Stimulated activated CD4-positive, alpha-beta T cell treated with anti-CD3 and anti-CD28 coated beads, TNF-alpha, amount 100 ng/mL, for 48 hours (primary cell): ENCODE data around the gene OLFML3.

Experiments
- DNase-seq, 3 donors: peaks; one replicate each; pipeline ENCODE4 v3.0.0-alpha.2; 2020; ENCODE audit warnings: low read depth in 3 of 3

Gene OLFML3

DNA sequence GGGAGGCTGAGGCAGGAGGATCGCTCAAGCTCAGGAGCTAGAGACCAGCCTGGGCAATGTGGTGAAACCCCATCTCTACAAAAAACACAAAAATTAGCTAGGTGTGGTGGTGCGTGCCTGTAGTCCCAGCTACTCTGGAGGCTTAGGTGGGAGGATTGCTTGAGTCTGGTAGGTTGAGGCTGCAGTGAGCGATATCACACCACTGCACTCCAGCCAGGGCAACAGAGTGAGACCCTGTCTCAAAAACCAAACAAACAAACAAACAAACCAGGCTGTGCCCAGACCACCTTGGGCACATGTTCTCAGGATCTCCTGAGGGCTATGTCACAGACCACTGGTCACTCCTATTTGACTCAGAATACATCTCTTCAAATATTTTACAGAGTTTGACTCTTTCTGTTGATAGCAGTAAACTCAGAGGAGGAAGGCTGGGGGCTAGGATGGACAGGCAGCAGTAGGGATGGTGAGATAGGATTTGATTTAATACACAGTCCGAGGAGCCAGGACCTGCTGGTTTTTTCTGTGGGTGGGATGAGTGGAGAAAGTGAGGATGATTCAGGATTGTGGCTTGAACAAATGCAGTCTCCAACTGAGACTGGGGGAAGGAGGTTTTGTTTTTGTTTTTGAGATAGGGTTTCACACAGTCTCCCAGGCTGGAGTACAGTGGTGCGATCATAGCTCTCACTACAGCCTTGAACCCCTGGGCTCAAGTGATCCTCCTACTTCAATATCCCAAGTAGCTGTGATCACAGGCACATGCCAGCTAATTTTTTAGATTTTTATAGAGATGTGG, 46.5 kb downstream of the OLFML3 start:
- no peak for DNase-seq

DNA sequence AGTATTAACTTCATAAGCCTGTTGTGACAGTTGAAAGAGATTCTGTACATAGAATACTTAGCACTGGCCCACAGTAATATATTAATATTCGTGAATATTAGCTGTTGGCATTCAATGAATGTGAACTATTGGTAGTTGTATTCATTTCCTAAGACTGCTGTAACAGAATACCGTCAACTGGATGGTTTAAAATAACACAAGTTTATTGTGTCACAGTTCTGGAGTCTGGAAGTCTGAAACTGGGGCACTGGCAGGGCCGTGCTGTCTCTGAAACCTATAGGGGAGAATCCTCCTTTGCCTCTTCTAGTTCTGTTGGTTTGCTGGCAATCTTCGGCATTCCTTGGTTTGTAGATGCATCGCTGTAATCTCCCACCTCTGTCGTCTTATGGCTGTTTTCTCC, 47.5 kb downstream of the OLFML3 start:
- DNase-seq, result no peak
